Measurements from ENCODE around the gene POLE.

DNA sequence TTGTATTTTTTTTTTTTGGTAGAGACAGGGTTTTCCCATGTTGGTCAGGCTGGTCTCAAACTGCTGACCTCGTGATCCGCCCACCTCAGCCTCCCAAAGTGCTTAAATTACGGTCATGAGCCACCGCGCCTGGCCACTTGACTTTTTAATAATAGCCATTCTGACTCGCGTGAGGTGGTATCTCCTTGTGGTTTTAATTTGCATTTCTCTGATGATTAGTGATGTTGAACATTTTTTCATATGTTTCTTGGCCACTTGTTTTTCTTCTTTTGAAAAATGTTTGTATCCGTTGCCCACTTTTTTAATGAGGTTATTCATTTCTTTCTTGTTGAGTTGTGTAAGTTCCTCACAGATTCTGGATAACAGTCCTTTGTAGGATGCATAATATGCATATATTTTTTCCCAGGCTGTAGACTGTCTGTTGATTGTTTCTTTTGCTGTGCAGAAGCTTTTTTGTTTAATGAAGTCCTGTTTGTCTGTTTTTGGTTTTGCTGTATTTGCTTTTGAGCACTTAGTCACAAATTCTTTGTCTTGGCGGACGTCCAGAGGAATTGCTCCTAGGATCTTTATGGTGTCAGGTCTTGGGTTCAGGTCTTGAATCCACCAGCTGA, 13.2 kb upstream of the POLE start:
- no peak for TF ChIP-seq EZH2phosphoT487 (IDR thresholded peaks at IDR 0.05; ENCODE audit: low read depth)
- TF ChIP-seq, protein P1, sequence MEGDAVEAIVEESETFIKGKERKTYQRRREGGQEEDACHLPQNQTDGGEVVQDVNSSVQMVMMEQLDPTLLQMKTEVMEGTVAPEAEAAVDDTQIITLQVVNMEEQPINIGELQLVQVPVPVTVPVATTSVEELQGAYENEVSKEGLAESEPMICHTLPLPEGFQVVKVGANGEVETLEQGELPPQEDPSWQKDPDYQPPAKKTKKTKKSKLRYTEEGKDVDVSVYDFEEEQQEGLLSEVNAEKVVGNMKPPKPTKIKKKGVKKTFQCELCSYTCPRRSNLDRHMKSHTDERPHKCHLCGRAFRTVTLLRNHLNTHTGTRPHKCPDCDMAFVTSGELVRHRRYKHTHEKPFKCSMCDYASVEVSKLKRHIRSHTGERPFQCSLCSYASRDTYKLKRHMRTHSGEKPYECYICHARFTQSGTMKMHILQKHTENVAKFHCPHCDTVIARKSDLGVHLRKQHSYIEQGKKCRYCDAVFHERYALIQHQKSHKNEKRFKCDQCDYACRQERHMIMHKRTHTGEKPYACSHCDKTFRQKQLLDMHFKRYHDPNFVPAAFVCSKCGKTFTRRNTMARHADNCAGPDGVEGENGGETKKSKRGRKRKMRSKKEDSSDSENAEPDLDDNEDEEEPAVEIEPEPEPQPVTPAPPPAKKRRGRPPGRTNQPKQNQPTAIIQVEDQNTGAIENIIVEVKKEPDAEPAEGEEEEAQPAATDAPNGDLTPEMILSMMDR (IDR thresholded peaks at IDR 0.05; ENCODE audit: low read depth, low read length) = no peak
